NCI-H2171 treated with DMSO at 0.1 percent for 48 hours (cell line): ENCODE results near the gene GMNC.
"Not testable (repeated sequence)": the region's sequence is repeated elsewhere in the genome, so short reads cannot be mapped to it uniquely, and the experiment has no call there.

Source experiments
- DNase-seq: peaks from one replicate; lab custom pipeline; 2025; lab: John Stamatoyannopoulos, UW

The GMNC gene, protein sequence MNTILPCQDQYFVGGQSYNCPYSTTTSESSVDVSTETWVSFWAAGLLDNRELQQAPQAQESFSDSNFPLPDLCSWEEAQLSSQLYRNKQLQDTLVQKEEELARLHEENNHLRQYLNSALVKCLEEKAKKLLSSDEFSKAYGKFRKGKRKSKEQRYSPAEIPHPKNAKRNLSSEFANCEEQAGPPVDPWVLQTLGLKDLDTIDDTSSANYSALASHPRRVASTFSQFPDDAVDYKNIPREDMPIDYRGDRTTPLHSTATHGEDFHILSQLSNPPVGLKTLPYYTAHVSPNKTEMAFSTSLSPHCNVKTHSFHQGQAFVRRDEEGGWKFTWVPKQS

DNA sequence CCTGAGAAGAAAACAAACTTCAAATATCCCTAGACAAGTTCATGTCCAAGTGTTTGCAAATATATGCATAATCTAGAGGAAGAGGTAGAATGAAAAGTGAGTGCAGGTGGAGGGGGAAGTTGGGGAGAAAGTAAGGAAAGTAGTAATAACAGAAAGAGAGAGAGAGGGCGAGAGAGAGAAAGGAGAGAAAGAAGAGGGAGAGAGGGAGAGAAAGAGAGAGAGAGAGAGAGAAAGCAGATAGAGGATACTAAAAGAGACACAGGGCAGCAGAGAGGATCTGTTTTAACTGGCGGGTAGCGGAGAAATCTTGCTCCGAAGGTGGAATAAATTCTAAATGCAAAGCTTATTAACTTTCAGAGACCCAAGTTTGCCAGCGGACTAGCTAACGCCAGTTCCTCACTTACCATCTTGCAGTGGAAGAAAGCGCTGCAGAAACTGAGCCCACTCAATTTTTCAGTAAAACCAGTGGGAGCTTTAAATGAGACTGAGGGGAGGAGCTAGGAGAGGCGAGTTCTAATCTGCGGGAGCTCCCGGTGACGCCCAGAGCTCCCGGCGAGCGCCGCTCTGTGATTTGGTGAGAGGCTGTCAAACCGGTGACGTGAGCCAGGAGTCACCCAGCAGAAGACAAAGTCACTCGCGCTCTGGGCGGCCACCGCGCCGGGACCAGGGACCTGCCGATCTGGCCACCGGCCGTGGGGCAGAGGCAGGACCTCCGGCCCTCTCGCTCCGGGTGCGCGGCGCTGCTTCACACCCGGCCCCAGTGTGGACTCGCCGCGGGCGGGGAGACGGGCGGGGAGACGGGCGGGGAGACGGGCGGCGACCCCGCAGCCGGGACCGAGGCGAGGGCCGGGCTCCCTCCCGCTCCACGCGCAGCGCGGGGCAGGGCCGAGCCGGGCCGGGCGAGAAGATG is at the start of gene GMNC:
Gene GMNC, minus strand, starts transcription at position 486 of the 910 bp plus-strand sequence. Its CDS starts 79 bp downstream, at position 407.
- DNase-seq, result peak; percentile 3

DNA sequence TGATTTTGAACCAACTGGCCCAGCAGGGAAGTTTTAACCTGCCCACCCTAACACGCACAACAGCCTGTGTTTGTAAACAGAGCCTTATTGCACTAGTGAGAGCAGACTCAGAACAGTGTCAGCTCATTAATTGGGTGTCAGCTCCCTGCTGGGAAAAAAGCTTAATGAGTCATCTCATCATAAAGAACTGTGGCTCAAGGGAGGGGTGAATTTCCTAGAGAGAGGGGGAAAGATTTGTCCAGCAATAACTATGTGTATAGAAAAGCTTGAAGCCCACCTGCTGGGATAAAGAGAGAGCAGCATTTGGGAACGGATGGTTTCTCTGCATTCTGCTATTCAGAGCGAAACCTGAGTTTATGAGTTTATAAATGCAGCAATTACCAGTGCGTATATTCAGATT is 48.9 kb upstream of the GMNC start:
- DNase-seq, result peak; percentile 16

GRCh38 chr3:190909908-190910307 is 47.4 kb upstream of the GMNC start:
- no peak for DNase-seq

GRCh38 chr3:190903156-190903555 is 40.7 kb upstream of the GMNC start:
- DNase-seq, result no peak

DNA sequence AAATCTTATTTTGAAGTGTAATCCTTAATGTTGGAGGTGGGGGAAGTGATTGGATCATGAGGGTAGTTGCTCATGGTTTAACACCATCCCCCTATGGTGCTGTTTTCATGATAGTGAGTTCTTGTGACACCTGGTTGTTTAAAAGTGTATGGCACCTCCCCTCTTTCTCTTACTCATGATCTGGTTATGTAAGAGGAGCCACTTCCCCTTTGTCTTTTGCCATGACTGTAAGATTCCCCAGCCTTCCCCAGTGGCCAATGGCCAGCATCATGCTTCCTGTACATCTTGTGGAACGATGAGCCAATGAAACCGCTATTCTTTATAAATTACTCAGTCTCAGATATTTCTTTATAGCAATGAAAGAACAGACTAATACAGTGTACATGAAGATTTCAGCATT is 39.8 kb upstream of the GMNC start:
- DNase-seq, result no peak

DNA sequence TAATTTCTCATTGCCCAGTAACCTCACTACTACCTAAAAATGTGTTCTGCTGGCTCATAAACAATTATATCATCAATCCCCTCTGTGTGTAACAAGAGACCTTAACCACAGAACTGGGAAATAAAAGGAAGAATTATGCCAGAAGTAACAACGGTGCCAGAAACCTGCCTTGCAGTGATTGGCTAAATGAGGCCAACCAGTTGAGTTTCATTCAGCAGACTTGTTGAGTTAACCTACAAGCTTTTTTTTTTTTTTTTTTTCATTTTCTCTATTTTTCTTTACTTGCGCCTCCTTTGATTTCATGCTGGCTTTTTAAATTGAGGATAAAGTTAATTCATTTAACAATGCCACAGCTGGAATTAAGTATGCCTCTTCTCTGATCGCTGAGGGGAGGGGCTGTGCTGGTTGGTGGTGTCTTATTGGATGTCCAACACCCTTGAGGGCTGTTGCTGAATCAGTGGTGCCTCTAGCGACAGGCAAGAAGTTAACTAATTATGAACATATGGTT is 30.0 kb upstream of the GMNC start:
- DNase-seq, result no peak

DNA sequence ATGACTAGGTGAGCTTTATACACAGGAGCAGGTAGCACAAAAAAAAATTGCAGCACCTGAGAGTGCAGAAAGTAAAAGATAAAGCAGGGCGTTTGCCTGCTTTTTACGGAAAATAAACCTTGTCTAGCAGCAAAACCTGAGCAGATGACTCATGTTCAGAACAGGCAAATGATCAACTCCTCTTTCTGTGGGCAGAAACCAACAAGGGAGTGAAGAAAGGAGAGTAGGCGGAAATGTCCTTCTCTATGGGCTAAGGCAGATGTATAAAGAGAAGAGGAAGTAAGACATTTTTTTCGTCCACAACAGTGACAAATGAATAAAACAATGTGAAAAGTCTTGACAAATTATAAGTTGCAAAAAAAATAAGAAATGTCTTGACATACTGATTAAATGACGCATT is 24.5 kb upstream of the GMNC start:
- DNase-seq, result no peak

- DNase-seq, result peak; percentile 48
Measured at GRCh38 chr3:190883973-190884832, 21.7 kb upstream of the GMNC start.

DNA sequence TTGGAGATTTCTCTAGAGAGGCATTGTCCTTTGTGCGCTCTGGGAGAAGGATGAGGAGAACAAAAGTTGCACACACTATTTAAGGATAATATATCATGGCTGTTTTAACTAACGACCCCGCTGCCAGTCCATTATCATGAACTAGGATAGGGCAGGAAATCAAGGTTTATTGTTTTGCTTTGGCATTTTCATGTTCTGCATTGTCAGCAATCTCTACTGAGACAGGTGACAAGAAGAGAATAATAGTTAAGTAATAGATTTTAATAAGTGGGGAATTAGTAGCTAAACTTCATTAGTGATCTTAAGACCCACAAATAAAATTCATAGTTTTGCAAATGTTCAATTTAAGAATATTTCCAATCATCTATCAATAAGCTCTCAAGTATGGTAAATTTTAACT is 20.6 kb upstream of the GMNC start:
- no peak for DNase-seq

DNA sequence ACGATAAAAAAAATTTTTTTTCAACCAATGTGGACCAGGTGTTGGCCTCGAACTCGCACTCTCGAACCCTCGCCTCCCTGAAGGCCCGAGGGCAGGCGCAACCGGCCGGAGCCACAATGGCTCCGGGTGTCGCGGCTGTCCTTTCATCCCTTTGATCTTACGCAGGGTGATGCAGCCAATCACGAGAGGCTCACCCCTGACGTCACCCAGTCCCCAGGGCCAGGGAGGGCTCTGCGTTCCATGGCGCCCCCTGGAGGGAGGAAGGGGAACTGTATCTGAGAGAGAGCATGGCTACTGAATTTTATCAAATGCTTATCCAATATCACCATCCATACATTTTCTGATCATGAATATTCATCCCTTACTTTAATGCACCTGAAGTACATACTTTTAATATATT is 15.4 kb upstream of the GMNC start:
- DNase-seq, result no peak

- not testable (repeated sequence) for DNase-seq
Measured at GRCh38 chr3:190876433-190876832, 13.9 kb upstream of the GMNC start.

GRCh38 chr3:190875061-190875460 is 12.6 kb upstream of the GMNC start:
- not testable (repeated sequence) for DNase-seq

- DNase-seq, result no peak
Measured at GRCh38 chr3:190870127-190870526, 7.6 kb upstream of the GMNC start.

GRCh38 chr3:190867071-190867470 is 4.6 kb upstream of the GMNC start:
- DNase-seq, result no peak

- no peak for DNase-seq
Measured at GRCh38 chr3:190865828-190866227, 3.3 kb upstream of the GMNC start.

DNA sequence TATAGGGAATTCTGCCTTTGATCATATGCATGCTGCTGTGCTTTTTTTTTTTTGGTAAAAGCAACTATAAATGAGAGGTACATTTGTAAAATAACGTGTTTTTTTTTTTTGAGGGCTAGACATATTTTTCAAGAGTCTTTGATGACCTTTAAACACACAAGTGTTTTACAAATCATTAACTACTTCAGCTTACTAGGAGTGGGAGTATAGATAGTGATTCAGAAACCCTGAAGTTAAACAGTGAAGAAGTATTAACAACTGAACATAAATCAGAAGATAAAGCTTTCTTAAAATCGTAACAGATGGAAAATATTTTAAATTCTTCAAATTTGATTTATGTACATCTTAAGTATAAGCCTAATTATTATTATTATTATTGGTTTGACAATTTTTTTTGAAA is 2.9 kb upstream of the GMNC start:
- no peak for DNase-seq

- DNase-seq, result no peak
Measured at GRCh38 chr3:190864002-190864401, 1.5 kb upstream of the GMNC start.

- no peak for DNase-seq
Measured at GRCh38 chr3:190863119-190863465, 598 bp upstream of the GMNC start.

GRCh38 chr3:190860521-190860920 is 2.0 kb downstream of the GMNC start:
- no peak for DNase-seq

DNA sequence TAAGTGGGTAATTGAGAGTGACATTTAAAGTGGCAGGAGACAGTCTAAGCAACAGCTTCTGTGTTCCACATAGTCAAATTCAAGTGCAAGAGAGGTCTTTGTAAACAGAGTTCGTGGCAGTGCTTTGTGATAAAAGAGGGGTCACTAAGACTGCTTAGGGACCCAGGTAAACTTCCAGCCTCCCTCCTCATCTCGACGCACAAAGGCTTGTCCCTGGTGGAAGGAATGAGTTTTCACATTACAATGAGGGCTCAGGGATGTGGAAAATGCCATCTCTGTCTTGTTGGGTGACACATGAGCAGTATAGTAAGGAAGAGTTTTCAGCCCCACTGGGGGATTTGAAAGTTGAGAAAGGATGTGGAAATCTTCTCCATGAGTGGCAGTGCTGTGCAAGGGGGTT is 7.3 kb downstream of the GMNC start:
- DNase-seq, result no peak

DNA sequence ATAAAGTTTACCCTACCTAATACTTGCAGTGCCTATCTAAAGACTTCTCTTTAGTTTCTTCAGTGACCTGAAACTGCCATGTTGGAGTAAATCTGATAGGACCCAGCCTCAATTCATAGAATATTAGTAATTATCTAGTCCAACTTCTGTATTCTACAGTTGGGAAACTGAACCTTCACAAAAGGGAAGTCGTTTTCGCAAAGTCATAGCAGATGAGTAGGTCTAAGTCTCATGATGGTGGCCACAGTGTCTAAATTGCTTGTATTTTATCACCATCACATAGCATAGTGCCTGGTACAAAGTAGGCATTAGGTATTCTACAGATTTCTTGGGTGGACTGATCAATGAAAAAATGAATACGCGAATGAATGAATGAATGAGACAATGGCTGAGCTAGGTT is 8.4 kb downstream of the GMNC start:
- no peak for DNase-seq

- DNase-seq, result no peak
Measured at GRCh38 chr3:190853464-190853863, 9.0 kb downstream of the GMNC start.
